GM12875 (cell line): ENCODE data around the gene SCP2.
"Not testable (repeated sequence)": the region's sequence is repeated elsewhere in the genome, so short reads cannot be mapped to it uniquely, and the experiment has no call there.

Source experiments
- H3K4me3 ChIP-seq: one replicate; pipeline ENCODE4 v1.5.1; 2011; ENCODE audit warnings: low read depth, low read length, control low read depth
- TF ChIP-seq, protein P1 (sequence below): IDR thresholded peaks from 2 replicates; pipeline ENCODE4 v1.5.1; 2011; ENCODE audit warnings: low read depth, mild to moderate bottlenecking, control low read depth, inconsistent platforms, low read length, moderate library complexity, borderline replicate concordance; ENCODE audit not compliant: insufficient read depth

Gene SCP2

DNA sequence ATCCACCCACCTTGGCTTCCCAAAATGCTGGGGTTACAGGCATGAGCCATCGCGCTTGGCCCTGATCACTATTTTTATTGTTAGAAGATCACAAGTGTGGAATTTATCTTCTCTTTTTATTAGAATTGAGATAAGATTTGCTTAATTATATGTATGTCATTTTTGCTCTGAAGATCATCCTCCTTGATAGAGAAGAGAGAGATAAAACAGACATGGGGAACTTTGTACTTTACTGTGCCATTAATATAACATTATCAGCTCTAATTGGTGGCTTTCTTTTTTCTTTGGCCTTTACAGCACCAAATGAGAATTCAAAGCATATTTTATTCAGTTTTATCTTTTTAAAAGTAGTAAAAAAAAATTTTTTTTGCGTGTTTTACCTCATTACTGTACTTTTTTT, 46.8 kb downstream of the SCP2 start:
- TF ChIP-seq, protein P1, sequence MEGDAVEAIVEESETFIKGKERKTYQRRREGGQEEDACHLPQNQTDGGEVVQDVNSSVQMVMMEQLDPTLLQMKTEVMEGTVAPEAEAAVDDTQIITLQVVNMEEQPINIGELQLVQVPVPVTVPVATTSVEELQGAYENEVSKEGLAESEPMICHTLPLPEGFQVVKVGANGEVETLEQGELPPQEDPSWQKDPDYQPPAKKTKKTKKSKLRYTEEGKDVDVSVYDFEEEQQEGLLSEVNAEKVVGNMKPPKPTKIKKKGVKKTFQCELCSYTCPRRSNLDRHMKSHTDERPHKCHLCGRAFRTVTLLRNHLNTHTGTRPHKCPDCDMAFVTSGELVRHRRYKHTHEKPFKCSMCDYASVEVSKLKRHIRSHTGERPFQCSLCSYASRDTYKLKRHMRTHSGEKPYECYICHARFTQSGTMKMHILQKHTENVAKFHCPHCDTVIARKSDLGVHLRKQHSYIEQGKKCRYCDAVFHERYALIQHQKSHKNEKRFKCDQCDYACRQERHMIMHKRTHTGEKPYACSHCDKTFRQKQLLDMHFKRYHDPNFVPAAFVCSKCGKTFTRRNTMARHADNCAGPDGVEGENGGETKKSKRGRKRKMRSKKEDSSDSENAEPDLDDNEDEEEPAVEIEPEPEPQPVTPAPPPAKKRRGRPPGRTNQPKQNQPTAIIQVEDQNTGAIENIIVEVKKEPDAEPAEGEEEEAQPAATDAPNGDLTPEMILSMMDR: no peak
- H3K4me3 ChIP-seq: no peak overlapping the region

DNA sequence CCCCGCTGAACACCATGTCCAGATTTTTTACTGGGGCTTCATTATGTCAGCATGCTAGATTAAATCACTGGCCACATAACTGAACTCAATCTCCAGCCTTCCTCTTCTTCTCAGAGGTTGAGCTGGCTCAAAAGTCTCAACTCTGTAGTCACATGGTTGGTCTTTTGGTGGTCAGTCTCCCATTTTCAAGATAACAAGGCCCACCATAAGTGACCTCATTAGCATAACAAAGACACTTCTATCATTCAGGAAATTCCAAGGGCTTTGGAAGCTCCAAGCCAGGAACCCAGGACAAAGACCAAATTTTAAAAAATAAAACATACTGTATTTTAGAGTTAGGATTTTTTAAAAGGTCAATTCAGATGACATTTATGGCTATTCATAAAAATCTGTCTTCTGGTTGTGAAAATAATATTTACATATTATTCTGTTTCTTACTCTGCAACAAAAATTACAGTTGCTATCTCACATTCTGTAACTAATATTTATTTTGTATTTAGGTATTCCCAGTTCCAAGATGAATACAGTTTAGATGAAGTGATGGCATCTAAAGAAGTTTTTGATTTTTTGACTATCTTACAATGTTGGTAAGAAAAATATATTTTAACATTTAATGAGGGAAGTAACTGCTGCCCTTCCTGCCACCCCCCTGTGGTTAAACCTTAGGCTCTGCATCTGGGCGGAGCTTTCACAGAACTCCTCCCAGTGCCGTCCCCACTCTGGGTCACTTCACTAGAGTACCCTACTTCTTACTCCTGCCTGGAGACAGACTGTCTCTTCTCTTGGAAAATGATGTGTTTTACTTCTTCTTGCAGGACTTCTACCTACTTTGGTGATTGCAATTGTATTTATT, 49.3 kb downstream of the SCP2 start:
- TF ChIP-seq, protein P1: no peak
- H3K4me3 ChIP-seq: no peak overlapping the region

DNA sequence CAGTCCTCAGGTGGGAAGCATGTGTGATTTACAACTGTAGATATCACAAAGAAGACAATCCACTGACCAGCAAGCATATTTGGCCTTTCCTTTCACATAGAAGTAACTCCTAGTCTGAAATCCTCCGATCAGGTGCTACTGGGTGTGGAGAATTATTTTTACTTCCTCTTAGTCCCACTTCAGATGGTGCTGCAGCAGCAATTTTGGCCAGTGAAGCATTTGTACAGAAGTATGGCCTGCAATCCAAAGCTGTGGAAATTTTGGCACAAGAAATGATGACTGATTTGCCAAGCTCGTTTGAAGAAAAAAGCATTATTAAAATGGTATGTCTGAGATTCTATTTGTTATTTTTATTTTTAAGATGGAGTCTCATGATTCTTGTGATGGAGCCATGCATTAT, 51.0 kb downstream of the SCP2 start:
- TF ChIP-seq, protein P1: no peak
- H3K4me3 ChIP-seq: no peak overlapping the region

DNA sequence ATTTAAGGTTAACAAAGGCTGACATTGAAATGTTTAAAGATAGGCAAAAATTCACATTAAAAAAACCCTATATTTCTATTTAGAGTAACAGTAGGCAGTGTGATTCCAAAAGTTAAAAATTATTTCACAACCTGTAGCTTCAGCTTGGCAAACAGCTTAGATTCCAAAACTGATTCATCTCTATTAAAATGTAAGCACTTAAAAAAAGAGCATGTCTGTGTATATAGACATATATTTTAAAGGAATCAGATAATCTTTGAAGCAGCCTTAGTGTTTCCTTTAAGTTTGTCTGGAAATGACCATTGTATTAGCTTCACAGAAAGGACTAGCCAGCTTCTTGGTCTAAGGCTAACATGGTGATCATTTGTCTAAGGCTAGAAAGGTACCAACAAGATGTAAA, 65.7 kb downstream of the SCP2 start:
- H3K4me3 ChIP-seq: not testable (repeated sequence)

DNA sequence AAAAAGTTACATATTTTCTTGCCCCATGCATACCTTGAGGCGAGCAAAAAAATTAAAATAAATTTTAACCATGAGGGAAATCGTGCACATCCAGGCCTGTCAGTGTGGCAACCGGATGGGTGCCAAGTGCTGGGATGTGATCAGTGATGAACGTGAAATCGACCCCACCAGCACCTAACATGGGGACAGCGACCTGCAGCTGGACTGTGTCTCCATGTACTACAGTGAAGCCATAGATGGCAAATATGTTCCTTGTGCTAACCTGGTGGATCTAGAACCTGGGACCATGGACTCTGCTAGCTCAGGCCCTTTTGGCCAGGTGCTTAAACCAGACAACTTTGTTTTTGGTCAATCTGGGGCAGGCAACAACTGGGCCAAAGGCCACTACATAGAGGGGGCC, 67.6 kb downstream of the SCP2 start:
- no peak overlapping the region for H3K4me3 ChIP-seq
- TF ChIP-seq, protein P1: no peak

DNA sequence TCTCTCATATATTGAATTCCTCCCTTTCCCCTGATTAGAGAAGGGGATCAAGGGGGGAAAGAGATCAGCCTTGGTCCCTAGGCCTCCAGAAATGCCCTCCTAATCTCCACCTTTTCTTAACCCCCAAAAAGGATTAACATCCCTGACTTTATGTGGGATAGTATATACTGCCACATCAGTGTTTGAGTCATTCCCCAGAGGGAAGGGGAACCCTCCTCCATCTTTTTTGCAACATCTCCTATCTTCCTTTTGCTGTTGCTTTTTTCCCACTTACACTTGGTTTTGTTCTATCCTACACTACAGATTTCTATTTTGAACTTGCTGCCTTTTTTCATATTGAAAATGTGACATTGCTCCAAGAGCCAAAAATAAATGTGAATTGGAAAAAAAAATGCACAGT, 69.6 kb downstream of the SCP2 start:
- TF ChIP-seq, protein P1: no peak
- no peak overlapping the region for H3K4me3 ChIP-seq

DNA sequence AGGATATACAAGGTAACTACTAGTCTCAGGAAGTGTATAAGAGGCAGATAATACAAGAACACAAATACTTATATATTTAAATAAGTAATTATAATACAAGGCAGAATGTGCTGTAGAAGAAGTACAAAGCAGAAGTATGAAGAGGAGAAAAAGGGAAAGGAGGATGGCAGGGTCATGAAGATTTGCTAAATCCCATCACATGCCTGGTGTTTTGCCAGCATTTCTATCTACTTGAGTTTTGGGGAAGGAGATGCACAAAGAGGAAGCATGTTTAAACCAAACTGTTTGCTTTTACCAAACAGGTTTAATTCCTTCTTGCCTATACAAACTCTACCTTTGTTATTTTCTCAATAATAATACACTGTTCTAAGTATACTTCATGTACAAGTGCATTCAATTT, 74.1 kb downstream of the SCP2 start:
- TF ChIP-seq, protein P1: no peak

DNA sequence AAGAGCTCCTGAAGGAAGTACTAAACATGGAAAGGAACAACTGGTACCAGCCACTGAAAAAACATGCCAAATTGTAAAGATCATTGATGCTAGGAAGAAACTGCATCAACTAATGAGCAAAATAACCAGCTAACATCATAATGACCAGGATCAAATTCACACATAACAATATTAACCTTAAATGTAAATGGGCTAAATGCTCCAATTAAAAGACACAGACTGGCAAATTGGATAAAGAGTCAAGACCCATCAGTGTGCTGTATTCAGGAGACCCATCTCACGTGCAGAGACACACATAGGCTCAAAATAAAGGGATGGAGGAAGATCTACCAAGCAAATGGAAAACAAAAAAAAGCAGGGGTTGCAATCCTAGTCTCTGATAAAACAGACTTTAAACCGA, 79.5 kb downstream of the SCP2 start:
- H3K4me3 ChIP-seq: not testable (repeated sequence)

More for the DNA sequence above, 74.1 kb downstream of the SCP2 start:
- H3K4me3 ChIP-seq: no peak overlapping the region

DNA sequence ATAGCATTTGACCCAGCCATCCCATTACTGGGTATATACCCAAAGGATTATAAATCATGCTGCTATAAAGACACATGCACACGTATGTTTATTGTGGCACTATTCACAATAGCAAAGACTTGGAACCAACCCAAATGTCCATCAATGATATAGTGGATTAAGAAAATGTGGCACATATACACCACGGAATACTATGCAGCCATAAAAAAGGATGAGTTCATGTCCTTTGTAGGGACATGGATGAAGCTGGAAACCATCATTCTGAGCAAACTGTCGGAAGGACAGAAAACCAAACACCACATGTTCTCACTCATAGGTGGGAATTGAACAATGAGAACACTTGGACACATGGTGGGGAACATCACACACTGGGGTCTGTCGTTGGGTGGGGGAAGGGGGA, 83.2 kb downstream of the SCP2 start:
- H3K4me3 ChIP-seq: not testable (repeated sequence)
